Fibroblast of lung (primary cell): ENCODE measurements around the gene JAK2.

Experiments
- CTCF ChIP-seq, 2 donors: IDR thresholded peaks in 1 of 2; conservative IDR thresholded peaks in 1 of 2; 1 replicate in 1 of 2; 2 replicates in 1 of 2; pipeline ENCODE4 v1.5.1; 2011 to 2012; ENCODE audit warnings: low read length in 2 of 2, control low read depth in 1 of 2, inconsistent platforms in 1 of 2, low read depth in 1 of 2, mild to moderate bottlenecking in 1 of 2
- EZH2 ChIP-seq: IDR thresholded peaks from 2 replicates; pipeline ENCODE4 v1.5.1; 2012; ENCODE audit warnings: low read length, control low read depth, mild to moderate bottlenecking; ENCODE audit errors: missing control alignments

GRCh38 chr9:5015934-5016333 lies 30.9 kb downstream of the JAK2 start:
- TF ChIP-seq CTCF (conservative IDR thresholded peaks at IDR 0.05 in 1 of 2, IDR thresholded peaks at IDR 0.05 in 1 of 2; ENCODE audit: low read depth in 1 of 2, low read length in 2 of 2): no peak
- no peak for TF ChIP-seq EZH2
